Smooth muscle cell of trachea (primary cell): ENCODE measurements around the gene DGCR6. TPM values are rescaled to one million over a fixed set of nuclear protein-coding genes. Genes with fewer than 3 reads are reported as not detected.

Experiments used
- total RNA-seq: library from RNA; depleted of rRNA; stranded (reverse); fragments of >200 nt; gene quantifications from 2 replicates; pipeline ENCODE4 v1.2.1, GENCODE V29; 2014

DGCR6 gene
- total RNA-seq: 0.15 and 1.5 TPM in 2 replicates

GRCh38 chr22:18905540-18906409 is at the start of gene DGCR6:
Gene DGCR6, plus strand, starts transcription at chr22:18906320. Its CDS starts 55 bp downstream, at chr22:18906375.

DNA sequence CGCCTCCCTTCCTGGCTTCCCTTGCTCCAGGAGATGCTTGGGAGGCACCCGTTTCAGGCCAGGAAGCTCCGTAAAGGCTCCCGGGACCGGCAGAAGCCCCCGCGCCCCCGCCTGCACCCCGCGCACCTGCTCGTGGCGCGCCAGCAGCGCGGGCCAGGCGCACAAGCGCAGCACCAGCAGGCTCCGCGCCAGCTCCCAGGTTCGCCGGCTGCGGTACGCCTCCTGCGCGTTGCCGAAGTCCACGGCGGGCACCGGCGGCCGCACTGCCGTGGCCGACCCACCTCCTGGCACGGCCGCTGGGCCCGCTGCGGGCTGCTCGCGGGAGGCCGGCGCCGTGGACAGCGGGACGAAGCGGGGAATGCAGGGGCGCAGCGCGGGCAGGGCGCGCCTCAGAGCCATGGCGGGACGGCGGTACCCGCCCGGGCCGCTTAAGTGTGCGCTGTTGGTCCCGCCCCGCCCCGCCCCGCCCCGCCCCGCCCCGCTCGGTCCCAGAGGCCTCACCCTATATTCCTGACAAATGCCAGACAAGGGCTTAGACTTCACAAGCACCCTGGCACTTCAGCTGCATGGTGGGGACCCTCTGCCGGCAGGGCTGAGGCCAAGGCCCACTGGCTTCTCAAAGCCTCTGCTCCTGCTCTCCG is 29.9 kb downstream of the DGCR6 start, which contains the start of gene PRODH:
Gene PRODH (minus strand): TSS at position 405 of the 641 bp plus-strand sequence. CDS start 6 bp downstream, at position 399.

Other genes with a start within 250 kb of the DGCR6 start
- 0.17 TPM in 1 of 2 replicates, not detected in the other for gene PRODH, start 30.0 kb downstream of the DGCR6 start, total RNA-seq
- gene DGCR2, start 216.1 kb downstream of the DGCR6 start, total RNA-seq: 50.3 and 62.4 TPM in 2 replicates
- not detected in 2 replicates for gene TSSK2, start 225.0 kb downstream of the DGCR6 start, total RNA-seq
- 10.0 and 11.4 TPM in 2 replicates for gene ESS2, start 238.3 kb downstream of the DGCR6 start, total RNA-seq
- not detected in 2 replicates for gene GSC2, start 244.0 kb downstream of the DGCR6 start, total RNA-seq